ENCODE results near the gene FOXP1. TPM values are rescaled to one million over a fixed set of nuclear protein-coding genes. Genes with fewer than 3 reads are reported as not detected.

FOXP1 gene
- total and polyA plus RNA-seq, 2 of the 8 experiments (the other 6 are each of a cell fraction or from before 2014, with no cell fraction given), result 13.9 to 25.4 TPM

DNA sequence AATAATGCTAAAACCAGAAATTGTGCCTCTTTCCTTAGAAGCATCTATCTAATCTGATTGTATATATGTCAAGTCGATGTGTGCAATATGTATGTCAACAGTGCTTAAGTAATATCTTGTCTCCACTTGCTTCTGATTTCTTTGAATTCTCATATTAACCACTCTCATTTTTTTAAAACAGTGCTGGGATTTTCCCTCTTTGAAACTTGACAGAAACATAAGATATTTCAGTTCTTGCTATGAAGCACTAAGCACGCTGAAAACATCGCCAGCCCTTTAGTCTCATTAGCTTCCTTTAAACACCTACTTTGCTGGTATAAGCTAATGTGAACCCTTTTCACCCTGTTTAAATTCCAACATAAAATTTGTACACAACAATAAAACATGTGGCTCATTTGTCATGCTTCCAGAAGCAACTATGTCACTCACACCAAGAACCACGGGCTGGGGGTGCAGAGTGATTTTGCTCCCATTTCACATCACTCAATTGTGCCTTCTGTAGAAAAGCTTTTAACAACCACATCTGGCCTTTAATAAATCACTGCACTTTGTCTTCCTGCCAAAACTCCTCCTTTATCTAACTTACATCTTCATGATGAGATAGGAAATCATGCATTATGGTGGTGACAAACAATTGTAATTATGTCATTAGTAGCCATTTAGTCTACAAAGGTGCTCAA, 185.2 kb downstream of the FOXP1 start:
- Histone ChIP-seq H3K27ac (ENCODE audit: low read depth, low read length) (no peak overlapping the region), H2AK5ac (ENCODE audit: low read depth, low read length) (no peak overlapping the region), H2AFZ (ENCODE audit: low read length) (no peak overlapping the region), H2BK120ac (replicated peaks; ENCODE audit: low read depth, low read length) (no peak overlapping the region), H2BK20ac (ENCODE audit: low read length) (no peak overlapping the region), H2BK5ac (ENCODE audit: low read depth, low read length) (no peak overlapping the region), H3K9ac (replicated peaks in 1 of 4; ENCODE audit: extremely low read depth in 1 of 4, low read depth in 3 of 4, low read length in 3 of 4) (no peak overlapping the region; a peak in 1 of 7 replicates), H3K36me3 (ENCODE audit: control insufficient read depth in 2 of 4, insufficient read depth in 4 of 4, low read length in 3 of 4) (no peaks in the 10 kb centered on the region), H3K14ac (ENCODE audit: insufficient read length) (no peak overlapping the region), H3K18ac (ENCODE audit: extremely low read depth, low read length) (no peak overlapping the region), H3K4ac (replicated peaks; ENCODE audit: insufficient read length, low read depth, low read length) (no peak overlapping the region), H4K91ac (replicated peaks; ENCODE audit: insufficient read length, low read length) (no peak overlapping the region), H3K23me2 (ENCODE audit: low read depth, low read length) (no peaks in the 10 kb centered on the region), H2BK15ac (ENCODE audit: low read length) (no peak overlapping the region), H4K5ac (ENCODE audit: insufficient read length, low read depth, low read length) (no peak overlapping the region), H3K27me3 (replicated peaks in 1 of 4; ENCODE audit: control insufficient read depth in 3 of 4, extremely low read depth in 1 of 4, insufficient read depth in 3 of 4, low read length in 3 of 4) (no peaks in the 10 kb centered on the region), H2BK12ac (ENCODE audit: low read depth, low read length) (no peak overlapping the region), H3K4me3 (ENCODE audit: extremely low read depth in 1 of 4, insufficient read depth in 2 of 4, low read depth in 3 of 4, low read length in 4 of 4) (no peak overlapping the region), H3K4me1 (replicated peaks in 1 of 4; ENCODE audit: control insufficient read depth in 3 of 4, insufficient read depth in 4 of 4, low read length in 3 of 4) (peaks cover 0 to 6% (median 0%) of the 10 kb centered on the region in 4 experiments; a peak in 1 of 7 replicates), H3K56ac (replicated peaks; ENCODE audit: insufficient read length, low read depth, low read length) (no peak overlapping the region), H3K9me3 (ENCODE audit: insufficient read depth in 2 of 2, low read depth in 1 of 2, low read length in 1 of 2) (no peaks in the 10 kb centered on the region), H3K79me2 (ENCODE audit: control insufficient read depth in 1 of 2, insufficient read depth in 2 of 2, low read length in 2 of 2) (no peaks in the 10 kb centered on the region), H3K23ac (ENCODE audit: insufficient read length) (no peak overlapping the region), H3K4me2 (ENCODE audit: insufficient read depth in 1 of 2, low read depth in 2 of 2, low read length in 2 of 2) (no peak overlapping the region), H4K20me1 (replicated peaks in 1 of 2; ENCODE audit: control insufficient read depth in 1 of 2, insufficient read depth in 2 of 2, low read length in 2 of 2) (no peaks in the 10 kb centered on the region), H4K8ac (ENCODE audit: extremely low read depth, insufficient read depth, low read length) (no peak overlapping the region), H3K79me1 (ENCODE audit: low read depth, low read length) (no peaks in the 10 kb centered on the region)
- ChIA-PET POLR2A (ENCODE audit: partially characterized antibody) (no interaction called here), CTCF (ENCODE audit: partially characterized antibody) (interaction anchor here (0.7 to 2.7 kb wide), 32 partner anchors 12 to 848 kb away, joined by 3 to 16 read pairs (median 5); no protein-coding TSS in a partner anchor)
- 93% methylated on average over 4 of the region's 4 CpGs; no CpG with 5 or more reads in 1 of the 2 experiments for WGBS, 2 experiments (ENCODE audit: extremely low coverage in 1 of 2, insufficient coverage in 1 of 2, insufficient read length in 1 of 2, insufficient replicate concordance in 2 of 2, low coverage in 1 of 2, low lambda C conversion rate in 2 of 2, missing lambda C conversion rate in 1 of 2)
- DNase-seq (ENCODE audit: low read depth in 1 of 2, low spot score in 2 of 2) (no peak), FAIRE-seq (no peak)
- no peak for TF ChIP-seq KDM5A (IDR thresholded peaks at IDR 0.05; ENCODE audit: low read length)
- TF ChIP-seq, protein P1, sequence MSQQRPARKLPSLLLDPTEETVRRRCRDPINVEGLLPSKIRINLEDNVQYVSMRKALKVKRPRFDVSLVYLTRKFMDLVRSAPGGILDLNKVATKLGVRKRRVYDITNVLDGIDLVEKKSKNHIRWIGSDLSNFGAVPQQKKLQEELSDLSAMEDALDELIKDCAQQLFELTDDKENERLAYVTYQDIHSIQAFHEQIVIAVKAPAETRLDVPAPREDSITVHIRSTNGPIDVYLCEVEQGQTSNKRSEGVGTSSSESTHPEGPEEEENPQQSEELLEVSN (IDR thresholded peaks at IDR 0.05), result no peak
- no peak for TF ChIP-seq GTF2F1 (IDR thresholded peaks at IDR 0.05; ENCODE audit: borderline replicate concordance, low read depth, low read length)
- no peak for TF ChIP-seq PHF8 (conservative IDR thresholded peaks at IDR 0.05; ENCODE audit: low read depth, low read length)
- no peak for TF ChIP-seq CBX5 (IDR thresholded peaks at IDR 0.05; ENCODE audit: low read depth, low read length)
- no peak for TF ChIP-seq JUN (IDR thresholded peaks at IDR 0.05; ENCODE audit: low read depth, low read length)
- no peak for TF ChIP-seq JUND (IDR thresholded peaks at IDR 0.05; ENCODE audit: low read length)
- no peak for TF ChIP-seq NRF1 (IDR thresholded peaks at IDR 0.05; ENCODE audit: low read depth, low read length)
- TF ChIP-seq POLR2AphosphoS5 (IDR thresholded peaks at IDR 0.05; ENCODE audit: low read depth, low read length), result no peak
- TF ChIP-seq FOSL1 (IDR thresholded peaks at IDR 0.05; ENCODE audit: insufficient read depth, low read depth, low read length), result no peak
- TF ChIP-seq EP300 (IDR thresholded peaks at IDR 0.05; ENCODE audit: borderline replicate concordance in 1 of 2, low read depth in 2 of 2, low read length in 2 of 2), result no peak
- no peak for TF ChIP-seq SP1 (IDR thresholded peaks at IDR 0.05; ENCODE audit: low read depth, low read length)
- no peak for TF ChIP-seq HDAC6 (IDR thresholded peaks at IDR 0.05; ENCODE audit: low read depth, low read length)

Data from H1 (cell line).